Measurements from ENCODE around the gene ARHGEF7. TPM values are rescaled to one million over a fixed set of nuclear protein-coding genes. Genes with fewer than 3 reads are reported as not detected.
"Not testable (repeated sequence)": the region's sequence is repeated elsewhere in the genome, so short reads cannot be mapped to it uniquely, and the experiment has no call there.

ARHGEF7 gene
- polyA plus RNA-seq, 4 donors: 57.2 to 93.8 (median 69.8) TPM

- not testable (repeated sequence) for DNase-seq (ENCODE audit: low read depth in 4 of 4, low spot score in 2 of 4)
These were observed 74.0 kb downstream of the ARHGEF7 start for GRCh38 chr13:111189064-111189505.

- not testable (repeated sequence) for DNase-seq (ENCODE audit: low read depth in 4 of 4, low spot score in 2 of 4)
These were observed 74.4 kb downstream of the ARHGEF7 start for GRCh38 chr13:111189516-111189915.

DNA sequence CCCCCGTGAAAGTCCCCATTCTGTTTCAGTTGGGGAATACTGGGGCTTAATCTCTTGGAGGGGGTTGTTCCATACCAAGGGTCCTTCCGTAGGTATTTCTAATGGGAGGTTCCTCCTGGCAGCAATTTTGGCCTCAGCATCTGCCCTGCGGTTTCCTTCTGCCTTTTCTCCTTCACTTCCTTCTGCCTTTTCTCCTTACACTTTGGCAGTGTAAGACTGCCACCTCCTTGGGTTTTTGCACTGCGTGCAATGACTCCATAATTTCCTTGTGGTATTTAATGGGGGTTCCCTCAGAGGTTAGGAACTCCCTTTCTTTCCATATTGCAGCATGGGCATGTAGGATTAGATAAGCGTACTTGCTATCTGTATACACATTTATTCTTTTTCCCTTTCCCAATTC, 78.1 kb downstream of the ARHGEF7 start:
- DNase-seq (ENCODE audit: low read depth in 4 of 4, low spot score in 2 of 4): not testable (repeated sequence)

- not testable (repeated sequence) for DNase-seq (ENCODE audit: low read depth in 4 of 4, low spot score in 2 of 4)
These were observed 79.5 kb downstream of the ARHGEF7 start for GRCh38 chr13:111194651-111195050.

DNA sequence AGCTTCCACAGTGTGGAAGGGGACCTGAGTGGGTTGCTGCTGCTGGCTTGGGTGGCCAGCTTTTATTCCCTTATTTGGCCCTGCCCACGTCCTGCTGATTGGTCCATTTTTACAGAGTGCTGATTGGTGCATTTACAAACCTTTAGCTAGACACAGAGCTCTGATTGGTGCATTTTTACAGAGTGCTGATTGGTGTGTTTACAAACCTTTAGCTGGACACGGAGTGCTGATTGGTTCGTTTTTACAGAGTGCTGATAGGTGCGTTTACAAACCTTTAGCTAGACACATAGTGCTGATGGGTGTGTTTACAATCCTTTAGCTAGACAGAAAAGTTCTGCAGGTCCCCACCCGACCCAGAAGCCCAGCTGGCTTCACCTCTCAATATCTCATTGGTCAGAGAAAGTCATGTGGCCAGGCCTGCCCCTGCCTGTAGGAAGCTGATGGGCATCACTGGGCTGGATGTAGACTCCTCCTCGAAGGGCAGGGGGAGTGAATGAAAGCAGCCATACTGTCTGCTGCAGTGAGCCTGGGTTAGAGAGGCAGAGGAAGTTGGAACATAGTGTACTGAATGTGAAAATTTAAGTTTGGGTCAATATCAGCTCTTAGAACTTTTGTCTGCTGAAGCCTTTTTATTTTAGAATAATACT, 83.7 kb downstream of the ARHGEF7 start:
- DNase-seq (ENCODE audit: low read depth in 4 of 4, low spot score in 2 of 4): not testable (repeated sequence)

DNA sequence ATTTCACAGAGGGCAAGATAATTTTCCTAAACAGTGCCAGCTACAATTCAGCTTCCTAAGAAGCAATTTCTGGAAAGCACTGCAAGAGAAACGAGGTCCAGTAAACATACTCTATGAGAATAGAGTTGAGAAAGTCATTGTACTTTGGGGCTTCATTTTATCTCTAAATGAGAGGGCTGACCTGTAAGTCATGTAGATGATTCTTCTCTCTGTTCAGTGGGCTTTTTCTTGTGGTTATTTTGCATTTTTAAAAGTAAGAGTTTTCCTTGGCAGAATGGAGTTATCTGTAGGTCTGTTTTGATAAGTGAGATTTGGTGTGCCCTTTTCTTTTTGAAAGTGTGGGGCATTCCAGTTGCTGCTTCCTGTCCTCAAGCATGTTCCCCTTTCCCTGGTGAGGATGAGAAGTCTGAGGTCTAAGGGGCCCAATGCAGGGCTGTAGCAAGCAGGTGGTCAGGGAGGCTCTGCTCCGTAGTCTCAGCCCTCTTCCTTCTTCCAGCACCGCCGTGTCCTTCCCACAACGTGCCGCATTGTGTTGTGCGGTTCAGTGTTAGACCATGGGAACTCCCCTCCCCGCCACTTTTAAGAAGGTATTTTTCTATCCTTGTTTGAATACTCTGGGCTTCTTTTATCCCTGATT, 86.3 kb downstream of the ARHGEF7 start:
- DNase-seq (ENCODE audit: low read depth in 4 of 4, low spot score in 2 of 4): no peak

- no peak for DNase-seq (ENCODE audit: low read depth in 4 of 4, low spot score in 2 of 4)
These were observed 87.1 kb downstream of the ARHGEF7 start for GRCh38 chr13:111202156-111202621.

GRCh38 chr13:111202745-111203144, 87.6 kb downstream of the ARHGEF7 start:
- peak in 1 of 4 donors; percentile 68 for DNase-seq (ENCODE audit: low read depth in 4 of 4, low spot score in 2 of 4)

- no peak for DNase-seq (ENCODE audit: low read depth in 4 of 4, low spot score in 2 of 4)
These were observed 88.8 kb downstream of the ARHGEF7 start for GRCh38 chr13:111203736-111204389.

GRCh38 chr13:111204438-111205177, 89.5 kb downstream of the ARHGEF7 start:
- no peak for DNase-seq (ENCODE audit: low read depth in 4 of 4, low spot score in 2 of 4)

- DNase-seq (ENCODE audit: low read depth in 4 of 4, low spot score in 2 of 4): no peak
These were observed 91.0 kb downstream of the ARHGEF7 start for GRCh38 chr13:111206148-111206547.

- DNase-seq (ENCODE audit: low read depth in 4 of 4, low spot score in 2 of 4): no peak
These were observed 94.5 kb downstream of the ARHGEF7 start for GRCh38 chr13:111209613-111210012.

GRCh38 chr13:111210091-111210490, 95.0 kb downstream of the ARHGEF7 start:
- no peak for DNase-seq (ENCODE audit: low read depth in 4 of 4, low spot score in 2 of 4)

GRCh38 chr13:111210544-111211469, 95.7 kb downstream of the ARHGEF7 start:
- no peak for DNase-seq (ENCODE audit: low read depth in 4 of 4, low spot score in 2 of 4)

DNA sequence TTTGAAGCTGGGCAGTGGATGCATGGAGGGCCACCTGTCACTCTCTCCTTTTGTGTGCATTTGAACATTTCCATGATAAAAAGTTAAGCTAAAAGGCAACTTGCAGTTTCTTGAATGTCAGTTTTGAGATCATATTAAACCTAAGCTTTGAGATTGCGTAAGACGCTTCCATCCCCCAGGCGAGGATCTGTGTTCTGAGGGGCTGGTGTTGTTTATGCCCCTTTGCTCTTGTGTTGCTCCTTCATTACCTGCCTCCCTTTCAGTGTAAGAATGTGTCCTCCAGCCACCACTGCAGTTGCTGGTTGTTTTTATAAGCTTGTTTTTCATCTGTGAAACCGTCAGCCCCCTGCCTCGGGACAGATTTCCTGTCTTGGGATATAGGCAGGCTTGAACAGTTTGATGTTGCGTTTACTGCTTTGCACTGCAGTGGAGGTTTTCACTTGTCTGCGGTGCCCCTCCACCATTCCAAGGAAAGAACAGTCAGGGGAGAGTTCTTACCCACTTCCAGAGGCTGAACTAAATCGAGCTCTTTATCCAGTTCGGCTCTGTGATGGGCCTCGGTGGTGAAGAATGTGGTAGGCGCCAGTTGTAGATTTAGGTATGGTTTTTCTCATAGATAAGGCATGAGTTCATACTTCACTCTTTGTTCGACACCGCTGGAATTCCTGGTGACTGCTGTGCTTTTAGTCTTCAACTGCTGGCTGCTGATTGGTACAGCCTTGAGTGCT, 96.8 kb downstream of the ARHGEF7 start:
- DNase-seq (ENCODE audit: low read depth in 4 of 4, low spot score in 2 of 4): no peak

GRCh38 chr13:111212517-111212873, 97.4 kb downstream of the ARHGEF7 start:
- no peak for DNase-seq (ENCODE audit: low read depth in 4 of 4, low spot score in 2 of 4)

DNA sequence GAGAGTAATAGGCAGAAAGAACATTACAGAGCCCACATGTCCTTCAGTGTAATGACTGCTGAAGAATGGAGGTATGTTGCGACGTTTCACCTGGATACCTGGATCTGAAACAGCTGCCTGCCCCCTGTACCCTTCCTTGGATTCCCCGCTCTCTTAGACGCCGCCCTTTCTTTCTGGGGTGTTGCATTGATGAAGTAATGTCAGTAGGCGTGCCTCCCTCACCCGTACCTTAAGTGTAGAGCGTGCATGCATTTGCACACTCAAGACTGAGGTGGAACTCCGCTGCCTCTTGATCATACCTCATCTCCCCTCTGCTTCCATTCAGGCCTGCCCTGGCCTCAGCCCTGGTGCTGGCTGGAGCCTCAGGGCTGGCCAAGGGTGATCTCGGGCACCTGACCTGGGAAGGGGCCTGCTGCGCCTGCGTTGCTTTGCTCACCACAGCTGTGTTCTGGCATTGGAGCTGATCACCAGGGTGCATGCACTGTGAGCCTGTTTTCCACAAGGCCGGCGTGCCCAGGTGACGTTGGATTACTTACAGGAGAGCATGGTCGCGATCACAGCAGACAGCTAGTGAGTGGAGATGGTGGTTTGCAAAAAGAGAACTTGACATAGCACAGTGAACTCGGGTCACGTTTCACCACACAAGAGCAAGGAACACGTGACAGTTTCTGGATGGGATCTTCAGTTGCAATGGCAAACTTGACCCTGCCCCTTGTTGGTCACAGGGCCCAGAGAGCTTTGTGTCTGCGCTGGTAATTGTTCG, 99.0 kb downstream of the ARHGEF7 start:
- no peak for DNase-seq (ENCODE audit: low read depth in 4 of 4, low spot score in 2 of 4)
